Fibroblast of the aortic adventitia (primary cell): ENCODE results near the gene TPTE2. TPM values are rescaled to one million over a fixed set of nuclear protein-coding genes. Genes with fewer than 3 reads are reported as not detected.

Experiments used
- DNase-seq: peaks from one replicate; pipeline ENCODE4 v3.0.0-alpha.2; 2010; ENCODE audit warnings: low read depth
- H3K4me3 ChIP-seq: 2 replicates; pipeline ENCODE4 v1.5.1; 2011; ENCODE audit warnings: low read depth, mild to moderate bottlenecking, control low read depth, low read length, moderate library complexity
- total RNA-seq: library from RNA; depleted of rRNA; stranded (reverse); fragments of >200 nt; gene quantifications from 2 replicates; pipeline ENCODE4 v1.2.3, GENCODE V29; 2012; ENCODE audit warnings: low replicate concordance
- TF ChIP-seq, protein P1 (sequence below): IDR thresholded peaks from 2 replicates; pipeline ENCODE4 v1.5.1; 2011; ENCODE audit warnings: mild to moderate bottlenecking, low read length, control low read depth, inconsistent platforms; ENCODE audit not compliant: insufficient read depth

The TPTE2 gene
- total RNA-seq, 1 donor: not detected

DNA sequence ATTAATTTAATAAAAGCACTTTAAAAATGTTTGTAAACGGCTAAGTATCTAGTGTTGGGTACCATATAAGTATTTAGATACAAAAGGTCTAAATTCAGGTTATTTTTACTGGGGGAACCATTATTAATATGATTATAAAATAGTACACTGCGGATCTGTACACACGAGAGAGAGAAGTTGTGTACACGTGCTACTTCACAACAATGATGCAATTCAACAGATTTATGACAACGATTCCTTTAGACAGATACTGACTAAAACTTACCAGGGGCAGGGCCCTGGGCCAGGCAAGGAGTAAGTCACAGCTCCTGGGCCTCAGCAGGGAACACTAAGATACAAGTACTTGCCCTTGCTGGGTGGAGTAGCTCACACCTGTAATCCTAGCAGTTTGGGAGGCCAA, 29.1 kb upstream of the TPTE2 start:
- DNase-seq: no peak
- TF ChIP-seq, protein P1, sequence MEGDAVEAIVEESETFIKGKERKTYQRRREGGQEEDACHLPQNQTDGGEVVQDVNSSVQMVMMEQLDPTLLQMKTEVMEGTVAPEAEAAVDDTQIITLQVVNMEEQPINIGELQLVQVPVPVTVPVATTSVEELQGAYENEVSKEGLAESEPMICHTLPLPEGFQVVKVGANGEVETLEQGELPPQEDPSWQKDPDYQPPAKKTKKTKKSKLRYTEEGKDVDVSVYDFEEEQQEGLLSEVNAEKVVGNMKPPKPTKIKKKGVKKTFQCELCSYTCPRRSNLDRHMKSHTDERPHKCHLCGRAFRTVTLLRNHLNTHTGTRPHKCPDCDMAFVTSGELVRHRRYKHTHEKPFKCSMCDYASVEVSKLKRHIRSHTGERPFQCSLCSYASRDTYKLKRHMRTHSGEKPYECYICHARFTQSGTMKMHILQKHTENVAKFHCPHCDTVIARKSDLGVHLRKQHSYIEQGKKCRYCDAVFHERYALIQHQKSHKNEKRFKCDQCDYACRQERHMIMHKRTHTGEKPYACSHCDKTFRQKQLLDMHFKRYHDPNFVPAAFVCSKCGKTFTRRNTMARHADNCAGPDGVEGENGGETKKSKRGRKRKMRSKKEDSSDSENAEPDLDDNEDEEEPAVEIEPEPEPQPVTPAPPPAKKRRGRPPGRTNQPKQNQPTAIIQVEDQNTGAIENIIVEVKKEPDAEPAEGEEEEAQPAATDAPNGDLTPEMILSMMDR: no peak
- H3K4me3 ChIP-seq: no peak overlapping the region

DNA sequence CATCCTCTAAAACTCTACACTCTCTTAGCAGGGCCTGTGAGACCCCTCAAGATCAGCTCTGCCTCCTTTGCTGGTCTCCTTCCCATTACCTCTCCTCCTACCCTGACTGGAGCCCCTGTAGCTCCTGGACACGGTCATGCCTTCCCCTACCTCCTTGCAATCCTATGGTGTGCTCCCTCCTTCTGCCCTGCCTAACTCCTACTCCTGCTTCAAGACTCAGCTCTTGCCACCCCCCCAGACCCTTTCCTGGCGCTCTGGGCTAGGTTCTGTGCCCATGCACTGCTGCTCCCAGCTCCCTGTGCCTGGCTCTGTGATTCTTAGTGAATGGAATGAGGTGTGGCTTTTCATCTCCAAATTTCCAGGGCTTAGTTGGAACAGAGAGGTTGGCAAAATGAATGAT, 28.0 kb upstream of the TPTE2 start:
- no peak overlapping the region for H3K4me3 ChIP-seq
- TF ChIP-seq, protein P1: no peak
- no peak for DNase-seq

DNA sequence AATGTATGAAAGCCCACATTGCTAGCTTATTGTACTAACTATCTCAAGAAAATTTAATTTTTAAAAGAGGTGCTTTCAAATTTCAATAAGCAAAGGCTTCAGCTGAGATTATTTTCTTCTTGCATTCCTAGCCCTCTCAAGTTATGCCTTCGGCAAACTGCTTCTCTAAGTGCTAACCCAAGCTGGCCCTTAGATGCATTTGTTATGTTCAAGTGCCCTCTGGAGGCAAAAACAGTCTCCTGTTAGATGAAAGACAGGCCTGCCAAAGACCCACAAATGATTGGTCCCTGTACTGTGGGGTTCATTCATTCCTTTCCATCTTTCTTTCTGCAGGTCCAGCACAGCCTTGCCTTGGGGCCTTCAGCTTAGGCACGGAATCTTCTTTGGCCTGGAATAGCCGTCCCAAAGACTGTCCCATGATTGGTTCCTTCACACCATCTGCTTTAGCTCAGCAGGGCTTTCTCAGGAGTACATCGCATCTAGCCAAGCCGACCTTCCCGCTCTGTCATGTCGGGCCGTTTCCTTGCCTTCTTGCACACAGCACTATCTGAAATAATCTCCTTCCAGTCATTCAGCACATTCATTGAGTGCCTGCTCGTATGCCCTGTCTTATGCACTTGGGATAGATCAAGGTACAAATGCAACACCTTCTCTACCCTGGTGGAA, 26.4 kb upstream of the TPTE2 start:
- H3K4me3 ChIP-seq: no peak overlapping the region
- TF ChIP-seq, protein P1: peak; percentile 31
- peak; percentile 52 for DNase-seq

DNA sequence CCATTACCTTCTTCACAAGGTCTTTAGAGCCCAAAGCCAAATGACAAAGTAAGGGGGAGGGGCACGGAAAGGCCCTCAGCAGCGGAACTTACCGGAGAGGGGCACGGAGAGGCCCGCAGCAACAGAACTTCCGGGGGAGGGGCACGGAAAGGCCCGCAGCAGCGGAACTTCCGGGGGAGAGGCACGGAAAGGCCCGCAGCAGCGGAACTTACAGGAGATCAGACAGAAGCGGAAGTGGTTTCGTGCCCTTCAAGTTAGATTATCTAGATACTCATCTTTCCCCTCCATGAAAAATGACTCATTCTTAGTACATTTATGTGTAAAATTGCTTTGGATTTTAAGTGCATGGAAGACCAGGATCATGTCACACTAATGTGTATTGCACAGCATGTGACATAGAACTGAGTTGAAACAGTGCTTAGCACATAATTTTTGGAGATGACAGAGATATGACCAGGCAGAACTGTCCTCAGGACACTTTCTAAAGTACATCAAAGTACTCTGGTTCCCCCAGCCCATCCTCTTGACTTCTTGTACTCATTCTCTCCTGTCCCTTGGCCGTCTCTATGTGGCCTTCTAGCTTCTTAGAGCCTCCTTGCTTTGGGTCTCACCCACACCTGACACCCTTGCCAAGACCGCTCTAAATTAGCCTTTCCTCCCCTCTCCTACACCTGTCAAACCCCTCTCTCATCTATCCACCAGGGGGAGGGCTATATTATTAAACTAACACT, 25.7 kb upstream of the TPTE2 start:
- H3K4me3 ChIP-seq: no peak overlapping the region
- DNase-seq: no peak

DNA sequence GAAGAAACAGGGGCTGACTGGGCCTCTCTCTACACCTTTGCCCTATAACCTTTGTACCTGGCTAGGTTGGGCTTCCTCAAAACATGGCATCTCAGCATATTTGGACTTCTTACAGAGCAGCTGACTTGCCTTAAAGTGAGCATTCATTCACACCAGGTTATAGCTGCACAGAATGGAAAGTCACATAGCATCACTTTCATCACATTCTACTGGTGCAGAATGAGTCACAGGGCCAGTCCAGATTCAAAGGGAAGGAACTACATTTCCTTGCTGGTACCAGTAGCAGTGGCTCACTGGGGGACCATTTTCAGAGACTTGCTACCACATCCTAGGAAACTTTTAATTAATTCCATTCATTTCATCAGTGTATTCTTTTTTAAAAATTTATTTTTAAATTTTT, 20.3 kb upstream of the TPTE2 start:
- TF ChIP-seq, protein P1: no peak
- no peak for DNase-seq

More for the DNA sequence above, 25.7 kb upstream of the TPTE2 start:
- TF ChIP-seq, protein P1: peak; percentile 33

DNA sequence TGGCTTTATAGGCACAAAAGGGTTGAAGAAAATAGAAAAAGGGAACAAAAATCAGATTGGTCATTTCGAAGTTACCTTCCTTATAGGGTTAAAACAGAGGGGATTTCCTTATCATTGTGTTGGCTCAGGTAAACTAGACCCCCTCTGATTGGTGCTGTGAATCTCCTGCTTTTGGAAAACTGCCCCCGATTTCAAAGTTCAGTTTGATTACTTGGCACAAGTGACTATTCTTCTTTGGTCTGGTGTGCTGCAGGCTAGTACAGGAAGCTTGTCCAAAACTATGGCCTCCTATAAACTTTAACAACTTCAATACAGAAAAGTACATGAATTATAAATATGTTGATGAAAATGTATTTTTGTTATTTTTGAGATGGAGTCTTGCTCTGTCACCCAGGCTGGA, 13.9 kb upstream of the TPTE2 start:
- no peak for DNase-seq
- H3K4me3 ChIP-seq: no peak overlapping the region
- TF ChIP-seq, protein P1: no peak

More for the DNA sequence above, 20.3 kb upstream of the TPTE2 start:
- H3K4me3 ChIP-seq: no peak overlapping the region
